SK-N-SH (cell line): Measurements from ENCODE around the gene SDF4. TPM values are rescaled to one million over a fixed set of nuclear protein-coding genes. Genes with fewer than 3 reads are reported as not detected.
"Not testable (repeated sequence)": the region's sequence is repeated elsewhere in the genome, so short reads cannot be mapped to it uniquely, and the experiment has no call there.

Experiments
- CTCF ChIA-PET: fragments of 300-600, 350-600 bp; formaldehyde crosslinking; extraction: SDS; loops from one replicate; lab custom pipeline; 2021; lab: Yijun Ruan, JAX
- POLR2A ChIA-PET: fragments of 350-600 bp; sonication (Branson Sonifier 250); formaldehyde crosslinking; extraction: SDS; loops from one replicate; lab custom pipeline; 2020; ENCODE audit warnings: antibody characterized with exemption, inconsistent platforms; lab: Yijun Ruan, JAX
- DNase-seq: peaks from one replicate; pipeline ENCODE4 v3.0.0; 2012
- H2AFZ ChIP-seq: fragments of 200-600 bp; sonication (generic); 2 replicates; pipeline ENCODE4 v1.8.1; 2016; ENCODE audit warnings: antibody characterized with exemption, mild to moderate bottlenecking, low read depth
- H3F3A ChIP-seq: fragments of 200-600 bp; sonication (generic); replicated peaks from 2 replicates; pipeline ENCODE3; 2016; ENCODE audit warnings: antibody characterized with exemption, mild to moderate bottlenecking; ENCODE audit not compliant: insufficient read depth
- H3K27ac ChIP-seq, 2 experiments: fragments of 200-500 bp in 1 of 2; fragments of 200-600 bp in 1 of 2; sonication (Bioruptor generic) in 1 of 2; sonication (generic), shearing (Covaris generic) in 1 of 2; 2 replicates each; pipeline versions ENCODE4 v1.5.1 to v1.6.1; 2014 to 2016; ENCODE audit warnings: low read depth in 2 of 2, inconsistent platforms in 1 of 2, low read length in 1 of 2, mild to moderate bottlenecking in 1 of 2, mixed read lengths in 1 of 2
- H3K27me3 ChIP-seq: fragments of 200-600 bp; sonication (generic), shearing (Covaris generic); 2 replicates; pipeline ENCODE4 v1.6.1; 2016; ENCODE audit warnings: mixed run types; ENCODE audit not compliant: insufficient read depth
- H3K36me3 ChIP-seq, 2 experiments: fragments of 200-500 bp in 1 of 2; fragments of 200-600 bp in 1 of 2; sonication (Bioruptor generic) in 1 of 2; sonication (generic) in 1 of 2; replicated peaks in 1 of 2; 2 replicates each; pipeline versions ENCODE3 to v1.5.1; 2014 to 2016; ENCODE audit warnings: low read length in 1 of 2, mild to moderate bottlenecking in 1 of 2; ENCODE audit not compliant: insufficient read depth in 2 of 2, control insufficient read depth in 1 of 2
- H3K4me1 ChIP-seq, 2 experiments: fragments of 200-500 bp in 1 of 2; fragments of 200-600 bp in 1 of 2; sonication (Bioruptor generic) in 1 of 2; sonication (generic), shearing (Covaris generic) in 1 of 2; 2 replicates each; pipeline versions ENCODE4 v1.5.1 to v1.6.1; 2014 to 2016; ENCODE audit warnings: low read depth in 1 of 2, low read length in 1 of 2, mixed run types in 1 of 2; ENCODE audit not compliant: insufficient read depth in 2 of 2, control insufficient read depth in 1 of 2
- H3K4me2 ChIP-seq: fragments of 200-600 bp; sonication (generic), shearing (Covaris generic); 2 replicates; pipeline ENCODE4 v1.6.1; 2017; ENCODE audit warnings: mixed run types
- H3K4me3 ChIP-seq, 2 experiments: fragments of 200-500 bp in 1 of 2; fragments of 200-600 bp in 1 of 2; sonication (Bioruptor generic) in 1 of 2; sonication (generic), shearing (Covaris generic) in 1 of 2; 2 replicates each; pipeline versions ENCODE4 v1.5.1 to v1.8.1; 2014 to 2016; ENCODE audit warnings: low read depth in 2 of 2, inconsistent platforms in 1 of 2, low read length in 1 of 2, mild to moderate bottlenecking in 1 of 2, mixed read lengths in 1 of 2, moderate library complexity in 1 of 2
- H3K79me2 ChIP-seq: fragments of 200-600 bp; sonication (generic); 2 replicates; pipeline ENCODE4 v1.8.1; 2017; ENCODE audit warnings: mild to moderate bottlenecking; ENCODE audit not compliant: insufficient read depth
- H3K9ac ChIP-seq: fragments of 200-600 bp; sonication (generic); 2 replicates; pipeline ENCODE4 v1.6.1; 2017; ENCODE audit warnings: mixed run types
- H3K9me2 ChIP-seq: fragments of 200-600 bp; sonication (generic); 2 replicates; pipeline ENCODE4 v1.6.1; 2017; ENCODE audit warnings: mixed run types
- H3K9me3 ChIP-seq: fragments of 200-600 bp; sonication (generic); 2 replicates; pipeline ENCODE4 v1.6.1; 2017; ENCODE audit warnings: mixed run types, mild to moderate bottlenecking, moderate library complexity
- H4K20me1 ChIP-seq: fragments of 200-600 bp; sonication (generic); 2 replicates; pipeline ENCODE4 v1.6.1; 2017; ENCODE audit warnings: mild to moderate bottlenecking, mixed run types; ENCODE audit not compliant: insufficient read depth
- CHD2 ChIP-seq: fragments of 150-350 bp; IDR thresholded peaks from 2 replicates; pipeline ENCODE4 v1.6.1; 2018; ENCODE audit warnings: low read length; ENCODE audit not compliant: partially characterized antibody
- GABPA ChIP-seq: IDR thresholded peaks from 2 replicates; pipeline ENCODE4 v1.4.0; 2012; ENCODE audit warnings: low read depth, mild to moderate bottlenecking
- MAX ChIP-seq: IDR thresholded peaks from 2 replicates; pipeline ENCODE4 v1.4.0; 2012; ENCODE audit warnings: low read depth
- MEF2A ChIP-seq: IDR thresholded peaks from 2 replicates; pipeline ENCODE4 v1.4.0; 2012; ENCODE audit warnings: low read depth, borderline replicate concordance
- MXI1 ChIP-seq: IDR thresholded peaks from 2 replicates; pipeline ENCODE4 v1.6.1; 2012; ENCODE audit warnings: mild to moderate bottlenecking, low read depth, low read length, improper control_type of control experiment
- YY1 ChIP-seq: IDR thresholded peaks from 2 replicates; pipeline ENCODE4 v1.4.0; 2012; ENCODE audit warnings: low read depth, mild to moderate bottlenecking
- WGBS: methylation state at CpG from one replicate; pipeline ENCODE4 v1.1.6; 2017; ENCODE audit warnings: low lambda C conversion rate; 5-methylcytosine and 5-hydroxymethylcytosine counted together
- polyA plus RNA-seq, 3 experiments: library from polyadenylated mRNA; depleted of rRNA; stranded (reverse); fragments of >200 nt; gene quantifications; 2 replicates each; pipeline ENCODE4 v1.2.3, GENCODE V29; 2012

The SDF4 gene
- polyA plus RNA-seq, 1 of the 3 experiments (the other 2 are of a cell fraction), result 265 TPM

- TF ChIP-seq GABPA (no peak), YY1 (no peak), MXI1 (no peak), CHD2 (no peak)
- no peak overlapping the region for H3K4me3 ChIP-seq
- H3K79me2 ChIP-seq, result no peaks in the 10 kb centered on the region
- 0 out of 2 replicates have a peak, but pooled peaks cover 3% of the 10 kb centered on the region for H4K20me1 ChIP-seq
- POLR2A ChIA-PET, result no interaction called here
- no peak overlapping the region for H3K27ac ChIP-seq
- H3K36me3 ChIP-seq, result peaks cover 0 to 37% of the 10 kb centered on the region in 2 experiments
- DNase-seq, result no peak
- H3K27me3 ChIP-seq, result no peaks in the 10 kb centered on the region
- CTCF ChIA-PET, result interaction anchor here (1.4 kb wide), 1 partner anchor 131 kb away, joined by 6 read pairs; no protein-coding TSS in a partner anchor
- H3K4me2 ChIP-seq, result no peak overlapping the region
- no peak overlapping the region for H3K9ac ChIP-seq
- no peaks in the 10 kb centered on the region for H3F3A ChIP-seq
- H3K9me2 ChIP-seq, result no peaks in the 10 kb centered on the region
- no peaks in the 10 kb centered on the region for H3K9me3 ChIP-seq
- 97% methylated on average over 8 of the region's 12 CpGs for WGBS
- no peak overlapping the region for H2AFZ ChIP-seq
- H3K4me1 ChIP-seq, result no peaks in the 10 kb centered on the region; a peak in 1 of 4 replicates
Measured at GRCh38 chr1:1253314-1253713, 21.5 kb upstream of the SDF4 start.

GRCh38 chr1:1250786-1251284 is 19.0 kb upstream of the SDF4 start:
- Histone ChIP-seq H3K79me2 (no peaks in the 10 kb centered on the region), H3K27me3 (no peaks in the 10 kb centered on the region), H3F3A (no peaks in the 10 kb centered on the region)
- POLR2A ChIA-PET, result interaction anchor here (0.6 to 1.4 kb wide), 2 partner anchors 12 to 62 kb away, joined by 3 read pairs; no protein-coding TSS in a partner anchor
- TF ChIP-seq MAX (0 out of 2 replicates have a peak, but pooled peaks have one; percentile 37), MEF2A (no peak)
- TF ChIP-seq, all 33 proteins: peak for 1
- Histone ChIP-seq H4K20me1 (no peaks in the 10 kb centered on the region), H3K4me1 (no peaks in the 10 kb centered on the region; a peak in 1 of 4 replicates), H3K27ac (peak overlapping the region in 1 of 2 experiments; percentile 6; a peak in 1 of 4 replicates), H2AFZ (no peak overlapping the region), H3K9me2 (no peaks in the 10 kb centered on the region), H3K36me3 (peaks cover 0 to 27% of the 10 kb centered on the region in 2 experiments), H3K9me3 (no peaks in the 10 kb centered on the region), H3K4me2 (no peak overlapping the region), H3K4me3 (no peak overlapping the region), H3K9ac (no peak overlapping the region)
- no peak for DNase-seq
- 89% methylated on average over 11 of the region's 16 CpGs for WGBS
- CTCF ChIA-PET, result interaction anchor here (0.6 to 3.3 kb wide), 13 partner anchors 10 to 249 kb away, joined by 3 to 61 read pairs (median 4); no protein-coding TSS in a partner anchor

GRCh38 chr1:1248009-1248913 is 16.5 kb upstream of the SDF4 start:
- H3K9me3 ChIP-seq, H3F3A ChIP-seq, DNase-seq, H3K36me3 ChIP-seq, H3K9me2 ChIP-seq, POLR2A ChIA-PET, H2AFZ ChIP-seq, H3K27ac ChIP-seq, H3K4me1 ChIP-seq, H3K4me2 ChIP-seq, H3K27me3 ChIP-seq, H3K9ac ChIP-seq, H3K79me2 ChIP-seq, H4K20me1 ChIP-seq, H3K4me3 ChIP-seq: not testable (repeated sequence)
- CTCF ChIA-PET, result interaction anchor here (1.4 to 3.3 kb wide), 2 partner anchors 36 to 126 kb away, joined by 3 to 19 read pairs; no protein-coding TSS in a partner anchor
- 84% methylated on average over 5 of the region's 21 CpGs for WGBS
